GM12878 (cell line): ENCODE data around the gene SPTLC3. TPM values are rescaled to one million over a fixed set of nuclear protein-coding genes. Genes with fewer than 3 reads are reported as not detected.

ENCODE experiments used
- ATAC-seq: fragments of 200-7000 bp; cut with Tn5 transposase; 3 replicates; pipeline ENCODE4 v1.9.1; 2020; ENCODE audit warnings: mild to moderate bottlenecking, moderate library complexity
- BruUV-seq: library from RNA; stranded (reverse); fragments of 400-500 nt; replicated peaks from 2 replicates; lab custom pipeline; 2021; lab: Mats Ljungman, UMichigan
- CTCF ChIA-PET: fragments of 300-600 bp; sonication (Branson Sonifier 250); formaldehyde crosslinking; extraction: SDS; loops from one replicate; lab custom pipeline; 2021; ENCODE audit warnings: inconsistent platforms; lab: Yijun Ruan, JAX
- POLR2A ChIA-PET: fragments of 350-600 bp; formaldehyde crosslinking; extraction: SDS; loops from one replicate; lab custom pipeline; 2021; ENCODE audit warnings: inconsistent platforms; lab: Charles Lee
- RAD21 ChIA-PET: fragments of 300-600 bp; sonication (Branson Sonifier 250); formaldehyde crosslinking; loops from one replicate; lab custom pipeline; 2023; ENCODE audit warnings: antibody characterized with exemption; ENCODE audit not compliant: unreplicated experiment; lab: Charles Lee
- SMC1A ChIA-PET: fragments of 300-600 bp; sonication (Branson Sonifier 250); formaldehyde crosslinking; loops from one replicate; lab custom pipeline; 2023; ENCODE audit not compliant: unreplicated experiment, uncharacterized antibody; lab: Charles Lee
- DNase-seq: peaks from one replicate; pipeline ENCODE4 v3.0.0-alpha.2; 2011; ENCODE audit warnings: low read depth, low spot score
- FAIRE-seq: peaks from 3 replicates; lab custom pipeline; 2011; peaks lifted over from hg19 to GRCh38; lab: Jason Lieb, UNC
- H2AFZ ChIP-seq: 2 replicates; pipeline ENCODE4 v1.6.0; 2011; ENCODE audit warnings: low read depth, low read length, control low read depth; ENCODE audit not compliant: control insufficient read depth
- H3K27ac ChIP-seq: 2 replicates; pipeline ENCODE4 v1.5.1; 2011; ENCODE audit warnings: control low read depth; ENCODE audit not compliant: control insufficient read depth, insufficient read depth
- H3K27me3 ChIP-seq, 2 experiments: replicated peaks in 1 of 2; 2 replicates each; pipeline versions ENCODE4 v1.6.0 to v1.6.1; 2011; ENCODE audit warnings: low read length in 1 of 2; ENCODE audit not compliant: control insufficient read depth in 2 of 2, insufficient read depth in 2 of 2
- H3K36me3 ChIP-seq, 2 experiments: 2 replicates each; pipeline ENCODE4 v1.5.1; 2011; ENCODE audit warnings: low read length in 1 of 2; ENCODE audit not compliant: control insufficient read depth in 2 of 2, insufficient read depth in 2 of 2
- H3K4me1 ChIP-seq: 2 replicates; pipeline ENCODE4 v1.6.1; 2011; ENCODE audit warnings: mild to moderate bottlenecking, low read length, moderate library complexity, mixed read lengths; ENCODE audit not compliant: control insufficient read depth, insufficient read depth
- H3K4me2 ChIP-seq: 2 replicates; pipeline ENCODE4 v1.6.0; 2011; ENCODE audit warnings: control low read depth; ENCODE audit not compliant: control insufficient read depth, insufficient read depth
- H3K4me3 ChIP-seq: fragments of 200-600 bp; sonication (generic); 2 replicates; pipeline ENCODE4 v1.5.1; 2016
- H3K79me2 ChIP-seq: 2 replicates; pipeline ENCODE4 v1.6.0; 2011; ENCODE audit warnings: low read length; ENCODE audit not compliant: control insufficient read depth, insufficient read depth
- H3K9ac ChIP-seq: 2 replicates; pipeline ENCODE4 v1.8.0; 2011; ENCODE audit warnings: low read length, control low read depth, mixed read lengths; ENCODE audit not compliant: control insufficient read depth, insufficient read depth
- H3K9me3 ChIP-seq: replicated peaks from 3 replicates; pipeline ENCODE4 v1.5.1; 2011; ENCODE audit warnings: mild to moderate bottlenecking, low read length; ENCODE audit not compliant: control insufficient read depth, insufficient read depth
- H4K20me1 ChIP-seq: 2 replicates; pipeline ENCODE4 v1.6.0; 2011; ENCODE audit not compliant: control insufficient read depth, insufficient read depth
- ESRRA ChIP-seq: IDR thresholded peaks from 2 replicates; pipeline ENCODE4 v1.6.1; 2012; ENCODE audit warnings: mild to moderate bottlenecking, low read length, improper control_type of control experiment
- ETV6 ChIP-seq, 2 experiments: fragments of 450-650 bp in 1 of 2; IDR thresholded peaks in 1 of 2; conservative IDR thresholded peaks in 1 of 2; 2 replicates each; pipeline ENCODE4 v1.6.1; 2014; ENCODE audit warnings: antibody characterized with exemption in 1 of 2, borderline replicate concordance in 1 of 2, low read depth in 1 of 2, mild to moderate bottlenecking in 1 of 2, moderate library complexity in 1 of 2
- EZH2 ChIP-seq: IDR thresholded peaks from 2 replicates; pipeline ENCODE4 v1.6.1; 2012; ENCODE audit warnings: low read depth, mild to moderate bottlenecking, control low read depth, inconsistent platforms, low read length, borderline replicate concordance; ENCODE audit not compliant: control insufficient read depth
- HCFC1 ChIP-seq: fragments of 150-350 bp; IDR thresholded peaks from 2 replicates; pipeline ENCODE4 v1.6.1; 2014; ENCODE audit warnings: low read length
- NFYB ChIP-seq: IDR thresholded peaks from 2 replicates; pipeline ENCODE4 v1.6.1; 2011; ENCODE audit warnings: low read depth, mild to moderate bottlenecking, low read length, improper control_type of control experiment, moderate library complexity; ENCODE audit not compliant: insufficient read depth
- NRF1 ChIP-seq: conservative IDR thresholded peaks from 2 replicates; pipeline ENCODE4 v1.6.1; 2011; ENCODE audit warnings: mild to moderate bottlenecking, low read depth, low read length, improper control_type of control experiment
- RELA ChIP-seq: fragments of 450-650 bp; IDR thresholded peaks from 2 replicates; pipeline ENCODE4 v1.8.0; 2014; ENCODE audit warnings: borderline replicate concordance; ENCODE audit not compliant: partially characterized antibody
- SIN3A ChIP-seq: IDR thresholded peaks from 2 replicates; pipeline ENCODE4 v1.6.1; 2012; ENCODE audit warnings: low read depth, low read length, improper control_type of control experiment
- SIX5 ChIP-seq: IDR thresholded peaks from 2 replicates; pipeline ENCODE4 v1.6.1; 2011; ENCODE audit warnings: mild to moderate bottlenecking, low read depth, low read length, moderate library complexity; ENCODE audit not compliant: severe bottlenecking
- STAT3 ChIP-seq: IDR thresholded peaks from 2 replicates; pipeline ENCODE4 v1.6.1; 2011; ENCODE audit warnings: low read depth, low read length, improper control_type of control experiment
- SUPT20H ChIP-seq: IDR thresholded peaks from 2 replicates; pipeline ENCODE4 v1.6.1; 2011; ENCODE audit warnings: low read depth, mild to moderate bottlenecking, low read length, moderate library complexity, borderline replicate concordance; ENCODE audit not compliant: control insufficient read depth
- ZZZ3 ChIP-seq: IDR thresholded peaks from 2 replicates; pipeline ENCODE4 v1.6.1; 2011; ENCODE audit warnings: low read depth; ENCODE audit not compliant: control insufficient read depth, insufficient read length
- WGBS: methylation state at CpG from one replicate; pipeline ENCODE4 v1.1.6; 2016; ENCODE audit warnings: low lambda C conversion rate; ENCODE audit not compliant: insufficient replicate concordance, insufficient coverage; ENCODE audit errors: missing lambda C conversion rate; 5-methylcytosine and 5-hydroxymethylcytosine counted together
- in situ Hi-C: fragments of 300-500 bp; cut with MboI; formaldehyde crosslinking; loops from 9 replicates; pipeline ENCODE4 v1.14.3; 2018; ENCODE audit warnings: mixed read lengths
- intact Hi-C: fragments of 100-400 bp; cut with micrococcal nuclease; formaldehyde crosslinking; loops from one replicate; pipeline ENCODE4 v1.14.2; 2022; ENCODE audit not compliant: unreplicated experiment
- polyA plus RNA-seq, 11 experiments: library from polyadenylated mRNA; depleted of rRNA in 4 of 11; unstranded in 6 of 11; stranded (reverse) in 5 of 11; fragments of >200 nt; fragmentation: Nextera tagmentation in 4 of 11; fragmentation: Illumina TruSeq in 1 of 11; extraction: Ambion mirVana in 4 of 11; extraction: Trizol in 1 of 11; gene quantifications; 1 replicate in 1 of 11; 2 replicates in 10 of 11; pipeline versions ENCODE4 v1.2.1 to v1.2.3, GENCODE V29; 2011 to 2016; ENCODE audit warnings: inconsistent platforms in 2 of 11, missing spikeins in 2 of 11, low read depth in 1 of 11
- total RNA-seq, 4 experiments: library from RNA; depleted of rRNA in 3 of 4; stranded (reverse); fragments of >200 nt in 3 of 4; fragmentation: Illumina TruSeq in 1 of 4; extraction: Trizol in 1 of 4; gene quantifications; 2 replicates each; pipeline versions ENCODE4 v1.2.1 to v1.2.3, GENCODE V29; 2013 to 2021

SPTLC3 gene
- total and polyA plus RNA-seq, 10 of the 15 experiments (the other 5 are each of a cell fraction or from before 2014, with no cell fraction given): 0.04 to 0.29 (median 0.06) TPM; not detected in 7

DNA sequence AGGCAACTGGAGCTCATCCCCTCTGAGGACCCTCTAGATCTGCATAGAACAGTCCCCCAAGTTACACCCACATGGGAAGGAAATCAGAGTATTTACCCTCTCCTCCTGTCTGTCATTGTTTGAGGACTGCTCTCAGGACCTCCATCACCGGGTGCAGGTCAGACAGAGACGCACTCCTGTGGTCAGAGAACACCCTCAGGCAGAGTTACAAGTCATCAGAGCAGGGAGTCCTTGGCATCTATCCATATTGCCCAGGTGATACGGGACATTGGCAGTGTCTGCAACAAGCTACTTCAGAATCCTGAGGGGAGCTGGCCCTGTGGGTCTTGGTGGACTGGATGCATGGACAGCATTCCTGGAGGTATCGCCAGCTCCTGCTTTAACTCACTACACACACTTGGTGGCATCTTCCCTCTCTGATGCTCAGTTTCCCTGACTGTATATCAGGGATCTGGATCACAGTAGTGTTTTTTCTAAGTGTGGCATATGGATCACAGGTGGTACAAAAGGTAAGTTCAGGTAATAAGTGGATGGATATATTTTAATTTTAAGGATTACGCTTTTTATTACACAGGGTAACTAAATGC is 197.2 kb downstream of the SPTLC3 start:
- no peaks in the 10 kb centered on the region for H3K79me2 ChIP-seq
- ATAC-seq: no peak
- ChIA-PET POLR2A (no interaction called here), RAD21 (no interaction called here), SMC1A (no interaction called here)
- FAIRE-seq: no peak
- no peak overlapping the region for H2AFZ ChIP-seq
- H3K27ac ChIP-seq: no peak overlapping the region
- peaks cover 0 to 5% of the 10 kb centered on the region in 2 experiments; a peak in 2 of 4 replicates for H3K27me3 ChIP-seq
- TF ChIP-seq HCFC1 (no peak), STAT3 (no peak), ETV6 (conservative IDR thresholded peaks at IDR 0.05 in 1 of 2, IDR thresholded peaks at IDR 0.05 in 1 of 2; ENCODE audit: borderline replicate concordance in 1 of 2, low read depth in 1 of 2) (no peak), NFYB (no peak), SUPT20H (no peak), NRF1 (no peak), SIX5 (no peak), ESRRA (no peak), ZZZ3 (no peak), EZH2 (no peak), RELA (no peak), SIN3A (no peak)
- TF ChIP-seq, all 136 proteins: peak for 0
- in situ Hi-C loops: no loop called here
- CTCF ChIA-PET: no interaction called here
- 40% methylated on average over 5 of the region's 5 CpGs for WGBS
- intact Hi-C loops: no loop called here
- Histone ChIP-seq H3K4me3 (no peak overlapping the region), H3K9ac (no peak overlapping the region), H4K20me1 (no peaks in the 10 kb centered on the region), H3K4me1 (no peaks in the 10 kb centered on the region), H3K36me3 (no peaks in the 10 kb centered on the region), H3K4me2 (no peak overlapping the region), H3K9me3 (no peaks in the 10 kb centered on the region)
- no peak for DNase-seq
- no TSS peak for BruUV-seq
